GM19238 (cell line): Measurements from ENCODE around the gene SCN3A.

Experiments
- DNase-seq: peaks from one replicate; pipeline ENCODE4 v3.0.0; 2011; ENCODE audit warnings: low spot score; ENCODE audit not compliant: insufficient read length

The SCN3A gene

DNA sequence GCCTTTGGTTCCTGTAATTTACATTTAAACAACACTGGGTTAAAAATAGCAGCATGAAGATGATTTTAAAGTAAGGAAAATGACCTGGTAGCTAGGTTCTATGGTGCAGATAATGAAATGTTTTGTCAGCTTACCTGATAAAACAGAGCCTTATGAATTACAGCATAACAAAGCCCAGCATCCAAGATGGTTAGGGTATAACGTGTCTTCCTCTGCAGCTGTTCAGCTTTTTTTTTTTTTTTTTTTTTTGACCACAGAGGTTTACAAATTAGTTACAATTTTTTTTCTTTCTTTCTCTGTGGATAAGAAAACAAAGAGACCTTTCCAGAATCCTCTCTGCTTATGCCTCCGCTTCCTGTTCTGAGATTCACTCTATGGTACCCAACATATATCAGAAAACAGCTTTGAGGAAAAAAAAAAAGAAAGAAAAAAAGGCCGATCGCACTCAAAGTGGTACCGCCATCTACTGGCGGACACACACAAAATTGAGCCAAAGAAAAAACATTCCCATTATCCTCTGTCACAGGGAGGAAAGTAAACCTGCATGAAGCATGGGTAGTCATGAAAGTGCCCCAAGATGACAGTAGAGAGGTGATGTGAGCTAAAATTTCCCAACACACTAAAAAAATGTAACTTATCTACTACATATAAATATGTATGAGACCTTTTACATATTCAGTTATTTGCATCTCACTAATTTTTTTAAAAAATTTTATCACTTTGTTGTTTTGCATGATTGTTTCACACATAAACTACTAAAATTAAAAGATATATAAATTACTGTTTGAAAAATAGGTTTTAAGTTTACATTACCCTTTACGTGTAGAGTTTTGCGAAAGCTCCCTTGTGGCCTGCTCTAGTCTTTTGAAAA, at the start of gene SCN3A:
SCN3A (minus strand) TSS at position 362 of the 871 bp plus-strand sequence. CDS start 27,656 bp downstream, outside the sequence.
- no peak for DNase-seq

DNA sequence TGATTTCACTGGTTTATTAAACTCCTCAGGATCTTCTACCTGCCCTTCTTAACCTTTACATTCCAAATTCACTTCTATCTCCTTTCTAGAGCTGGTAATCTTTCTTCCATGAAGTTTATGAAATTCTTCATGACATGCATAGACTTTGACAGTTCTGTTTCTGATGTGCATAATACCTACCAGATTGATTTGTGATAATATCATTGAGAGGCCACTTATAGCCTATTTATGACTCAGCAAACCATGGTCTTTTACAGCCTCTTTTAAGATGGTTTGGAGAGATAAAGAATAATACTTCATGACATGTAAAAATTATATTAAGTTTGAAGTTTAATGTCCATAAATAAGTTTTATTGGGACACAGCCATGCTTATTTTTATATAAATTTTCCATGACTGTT, 49.3 kb upstream of the SCN3A start:
- DNase-seq: no peak

DNA sequence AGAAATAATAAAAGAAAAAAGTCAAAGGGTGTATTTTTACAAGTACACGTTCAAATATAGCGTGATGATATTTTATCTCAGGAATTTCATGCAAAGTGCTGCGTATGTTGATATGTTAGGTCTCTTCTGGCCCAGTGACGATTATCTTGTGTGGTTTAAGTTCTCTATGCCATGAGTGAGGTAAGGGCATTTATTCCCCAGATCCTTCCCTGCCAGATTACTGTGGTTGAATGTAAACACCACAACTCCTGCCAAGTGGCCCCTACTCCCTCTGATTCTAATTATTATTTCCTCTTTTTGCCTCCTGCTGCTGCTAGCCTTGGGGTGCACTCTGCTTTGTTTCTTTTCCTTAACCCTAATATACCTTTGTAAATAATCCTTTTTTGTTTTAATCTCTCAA, 47.5 kb upstream of the SCN3A start:
- DNase-seq: no peak

DNA sequence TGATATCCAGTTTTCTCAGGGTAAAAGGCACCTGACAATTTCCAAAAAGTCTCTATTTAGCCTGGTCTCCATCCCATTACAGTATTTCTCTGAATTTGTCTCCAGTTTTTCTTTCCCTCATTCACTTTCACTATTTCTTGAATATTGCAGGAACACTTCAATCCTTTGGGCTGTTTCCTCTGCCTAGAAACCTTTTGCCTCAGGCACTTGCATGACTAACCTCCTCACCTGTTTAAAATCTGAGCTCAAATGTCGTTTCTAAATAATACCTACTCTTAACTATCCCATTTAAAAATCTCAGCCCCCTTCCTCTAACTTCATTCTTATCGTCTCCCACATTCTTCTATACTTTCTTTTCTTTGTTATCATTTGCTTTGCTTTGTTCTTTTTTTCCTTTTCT, 44.4 kb upstream of the SCN3A start:
- DNase-seq: no peak

DNA sequence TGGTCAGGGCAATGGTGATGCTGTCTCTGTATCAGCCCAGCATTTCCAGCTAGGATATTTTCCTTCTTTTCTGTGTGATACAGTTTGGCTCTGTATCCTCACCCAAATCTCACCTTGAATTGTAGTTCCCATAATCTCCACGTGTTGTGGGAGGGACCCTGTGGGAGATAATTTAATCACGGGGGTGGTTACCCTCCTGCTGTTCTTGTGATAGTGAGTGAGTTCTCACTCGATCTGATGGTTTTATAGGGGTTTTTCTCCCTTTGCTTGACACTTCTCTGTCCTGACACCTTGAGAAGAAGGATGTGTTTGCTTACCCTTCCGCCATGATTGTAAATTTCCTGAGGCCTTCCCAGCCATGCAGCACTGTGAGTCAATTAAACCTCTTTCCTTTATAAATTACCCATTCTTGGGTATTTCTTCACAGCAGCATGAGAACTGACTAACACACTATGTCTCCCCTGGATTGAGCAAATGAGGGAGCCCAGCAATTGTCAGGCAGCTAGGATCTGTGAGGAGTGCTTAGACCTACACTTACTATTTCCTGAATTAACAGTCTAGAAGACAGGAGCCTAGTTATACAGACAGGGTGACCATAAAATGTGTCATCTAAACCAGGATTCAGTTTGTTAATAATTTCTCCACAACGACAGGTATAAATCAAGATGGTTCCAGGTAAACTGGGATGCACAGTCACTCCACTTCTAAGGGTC, 41.4 kb upstream of the SCN3A start:
- no peak for DNase-seq

DNA sequence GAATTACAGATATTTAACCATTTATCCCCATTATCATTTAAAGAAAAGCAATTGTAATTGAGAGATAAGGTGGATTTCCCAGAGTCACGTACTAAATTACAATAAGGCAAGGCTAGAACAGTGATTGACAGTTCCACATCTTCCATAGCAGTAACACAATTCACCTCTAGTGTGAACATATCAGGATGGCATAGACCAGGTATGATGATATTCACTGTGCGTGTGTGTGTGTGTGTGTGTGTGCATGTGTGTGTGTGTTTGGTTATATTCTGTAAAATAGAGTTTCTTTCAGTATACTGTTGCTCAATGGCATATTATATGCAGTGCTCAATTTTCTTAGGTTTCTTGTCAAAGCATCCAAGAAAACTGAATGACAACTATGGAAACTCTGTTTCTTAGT, 37.1 kb upstream of the SCN3A start:
- no peak for DNase-seq

DNA sequence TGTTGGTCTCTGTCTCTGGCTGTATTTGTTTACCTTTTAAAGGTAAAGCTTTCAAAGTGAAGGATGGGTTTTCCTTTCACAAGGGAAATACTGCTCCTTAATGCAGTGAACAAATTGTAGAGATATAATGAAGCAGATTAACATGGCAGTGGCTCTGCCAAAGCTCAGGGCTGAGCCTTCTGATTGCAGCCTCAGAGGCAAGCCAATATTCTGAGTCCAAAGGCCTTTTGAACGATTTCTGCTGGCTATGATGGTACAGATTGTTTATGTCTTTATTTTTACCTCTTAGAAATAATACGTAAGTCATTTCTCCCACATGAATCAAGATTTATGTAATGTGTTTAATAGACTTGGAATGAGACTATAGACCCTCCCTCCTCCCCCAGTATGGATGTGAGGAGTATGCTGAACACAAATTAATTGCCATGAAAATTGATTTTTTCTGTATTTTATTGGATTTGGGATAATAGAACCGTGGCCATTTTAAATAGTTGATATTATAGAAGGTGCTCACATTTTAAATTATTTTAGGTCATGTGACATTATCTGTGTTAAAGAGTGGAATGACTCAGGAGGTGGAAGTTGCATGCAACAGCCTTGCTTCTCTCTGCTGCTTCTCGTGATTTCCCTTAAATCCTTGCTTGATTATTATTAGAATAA, 36.1 kb upstream of the SCN3A start:
- no peak for DNase-seq

DNA sequence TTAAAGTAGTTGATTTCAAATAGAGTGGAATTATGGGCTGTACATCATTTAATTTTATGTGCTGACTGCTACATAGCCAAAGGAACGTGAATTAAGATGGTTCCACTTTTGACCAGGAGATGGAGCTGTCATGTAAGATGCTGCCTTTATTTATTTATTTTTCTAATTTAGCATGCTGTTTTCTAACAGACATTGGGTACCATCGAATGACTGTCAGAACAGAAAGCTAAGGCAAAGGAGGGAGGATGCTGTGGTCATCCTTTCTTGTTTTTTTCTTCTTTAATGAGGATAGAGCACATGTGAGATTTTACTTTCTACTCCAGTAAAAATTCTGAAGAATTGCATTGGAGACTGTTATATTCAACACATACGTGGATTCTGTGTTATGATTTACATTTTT, 35.4 kb upstream of the SCN3A start, which contains the start of gene SCN2A:
SCN2A (plus strand) TSS at position 185 of the 400 bp plus-strand sequence. CDS start 56,410 bp downstream, outside the sequence.
- no peak for DNase-seq

DNA sequence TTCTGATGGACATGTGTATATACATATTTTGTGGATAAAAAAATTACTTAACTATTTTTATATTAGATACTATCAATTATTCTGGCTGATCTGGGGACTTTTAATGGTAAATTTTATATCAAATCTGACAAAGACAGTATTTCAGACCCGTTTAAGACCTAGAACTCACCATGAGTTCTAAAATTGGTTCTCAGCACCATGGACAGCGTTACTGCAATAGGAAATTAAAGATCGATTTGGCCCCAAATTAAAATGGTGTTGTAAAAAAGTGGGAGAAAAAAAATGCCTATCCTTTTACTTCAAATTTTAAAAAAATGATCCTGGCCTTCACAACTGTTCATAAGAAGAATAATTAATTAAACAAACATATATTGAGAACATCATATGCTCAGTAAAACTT, 34.4 kb upstream of the SCN3A start:
- no peak for DNase-seq

DNA sequence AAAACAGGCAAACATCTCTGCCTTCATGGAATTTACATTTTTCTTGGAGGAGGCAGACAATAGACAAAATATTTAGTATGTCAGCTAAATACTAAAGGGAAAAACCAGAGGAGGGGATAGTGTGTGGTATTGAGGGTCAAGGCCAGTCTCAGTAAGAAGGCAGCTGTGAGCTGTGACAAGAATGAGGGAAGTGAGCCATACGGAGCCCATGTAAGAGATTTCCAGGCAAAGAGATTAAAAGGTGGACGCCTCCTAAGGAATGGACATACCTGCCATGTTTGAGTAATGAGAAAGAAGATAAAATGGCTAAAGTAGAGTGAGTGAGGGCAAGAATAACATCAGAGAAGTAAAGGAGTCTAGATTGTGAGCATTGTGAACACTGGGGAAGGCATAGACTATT, 33.2 kb upstream of the SCN3A start:
- DNase-seq: no peak

DNA sequence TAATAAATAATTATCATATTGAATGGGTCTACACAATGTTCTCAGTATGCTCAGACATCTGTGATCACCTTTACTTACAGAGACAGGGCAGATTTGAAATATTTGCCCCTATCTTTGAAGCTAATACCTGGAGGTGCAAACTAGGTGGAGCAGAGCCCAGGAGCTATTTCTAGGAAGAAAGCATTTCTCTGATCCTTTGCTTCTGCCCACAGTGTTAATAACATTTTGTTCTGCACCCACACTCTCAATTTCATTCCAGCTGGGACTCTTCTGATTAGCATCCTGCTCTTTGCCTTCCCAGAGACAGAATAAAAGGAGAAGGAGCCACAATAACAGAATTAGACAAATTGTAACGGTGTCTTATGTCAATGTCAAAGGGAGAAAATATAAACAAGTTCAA, 23.7 kb upstream of the SCN3A start:
- DNase-seq: no peak

DNA sequence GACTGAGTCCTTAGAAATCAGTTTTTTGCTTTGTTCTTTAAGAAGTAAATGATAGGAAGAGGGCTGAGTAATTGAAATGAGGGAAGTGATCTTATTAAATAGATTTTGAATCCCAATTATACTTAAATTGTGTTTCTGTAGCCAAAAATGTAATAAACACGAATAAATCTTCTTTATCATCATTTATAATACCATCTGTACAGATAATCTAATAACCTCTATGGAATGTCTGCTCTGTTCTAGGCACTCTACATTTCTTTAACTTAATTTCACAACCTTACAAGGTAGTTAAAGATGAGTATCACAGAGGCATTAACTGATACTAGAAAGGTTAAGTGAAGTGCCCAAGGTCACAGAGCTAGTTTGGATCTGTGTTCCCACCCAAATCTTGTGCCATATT, 21.1 kb upstream of the SCN3A start:
- DNase-seq: no peak

DNA sequence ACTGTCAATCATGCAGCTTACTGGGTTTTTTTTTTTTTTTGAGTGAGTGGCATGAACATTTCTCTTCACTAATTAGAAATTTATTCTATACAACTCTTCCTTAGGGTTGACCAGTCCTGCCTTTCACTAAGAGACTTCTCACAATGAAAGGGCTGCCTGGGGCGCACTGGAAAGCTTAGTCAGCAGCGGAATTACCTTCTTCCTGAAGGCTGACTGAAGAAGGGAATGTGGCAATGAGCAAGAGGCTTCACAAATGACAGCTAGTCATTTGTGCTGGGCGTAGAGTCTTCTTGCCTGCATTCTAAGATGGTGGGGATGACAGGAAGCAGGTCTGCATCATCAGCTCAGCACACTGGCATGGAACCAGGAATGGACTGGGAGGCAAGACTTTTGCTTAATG, 15.6 kb upstream of the SCN3A start:
- DNase-seq: no peak

DNA sequence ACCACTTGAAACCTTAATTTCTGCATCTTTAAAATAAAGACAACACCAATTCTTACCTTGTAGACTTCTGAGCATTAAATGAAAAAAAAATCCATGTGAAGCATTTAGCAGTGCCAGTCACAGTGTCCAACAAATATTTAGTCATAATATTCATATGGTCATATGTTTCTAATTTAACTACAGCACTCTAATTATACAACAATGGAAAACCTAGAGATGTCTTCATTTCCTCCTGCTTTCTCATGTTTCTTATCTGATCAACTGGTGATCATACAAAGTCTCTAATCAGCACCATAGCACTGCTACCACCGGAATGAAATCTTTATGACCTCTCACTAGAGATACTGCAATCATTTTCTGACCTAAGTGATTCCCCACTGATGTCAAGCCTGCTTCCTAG, 10.2 kb upstream of the SCN3A start:
- no peak for DNase-seq

DNA sequence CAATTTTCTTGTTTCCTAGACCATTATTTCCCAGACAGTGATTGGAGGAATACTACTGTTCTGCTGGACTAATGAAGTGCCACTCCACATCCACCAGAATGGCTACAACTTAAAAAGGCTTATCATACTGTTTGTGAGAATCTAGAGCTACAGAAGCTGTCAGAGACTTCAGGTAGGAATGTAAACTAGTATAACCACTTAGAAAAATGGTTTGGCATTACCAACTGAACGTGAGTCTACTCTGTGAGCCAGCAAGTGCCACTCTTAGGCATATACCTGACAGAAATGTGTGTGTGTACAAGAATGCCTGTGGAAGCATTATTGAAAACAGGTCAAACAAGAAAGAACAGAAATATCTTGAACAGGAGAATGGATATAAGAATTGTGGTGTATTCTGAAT, 4.2 kb upstream of the SCN3A start:
- no peak for DNase-seq

DNA sequence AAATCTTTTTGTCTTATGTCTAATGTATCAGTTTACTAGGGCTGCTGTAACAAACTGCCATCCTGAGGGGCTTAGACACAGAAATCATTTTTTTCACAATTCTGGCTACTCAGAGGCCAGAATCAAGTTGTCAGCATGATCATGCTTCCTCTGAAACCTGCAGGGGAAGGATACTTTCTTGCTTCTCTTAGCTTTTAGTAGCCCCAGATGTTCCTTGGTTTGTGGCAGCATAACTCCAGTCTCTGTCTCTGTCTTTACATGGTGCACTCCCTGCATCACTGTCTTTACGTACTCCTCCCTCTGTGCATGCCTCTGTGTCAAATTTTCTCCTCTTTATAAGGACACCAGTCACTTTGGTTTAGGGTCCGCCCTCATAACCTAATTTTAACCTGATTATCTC, 2.0 kb upstream of the SCN3A start:
- DNase-seq: no peak

DNA sequence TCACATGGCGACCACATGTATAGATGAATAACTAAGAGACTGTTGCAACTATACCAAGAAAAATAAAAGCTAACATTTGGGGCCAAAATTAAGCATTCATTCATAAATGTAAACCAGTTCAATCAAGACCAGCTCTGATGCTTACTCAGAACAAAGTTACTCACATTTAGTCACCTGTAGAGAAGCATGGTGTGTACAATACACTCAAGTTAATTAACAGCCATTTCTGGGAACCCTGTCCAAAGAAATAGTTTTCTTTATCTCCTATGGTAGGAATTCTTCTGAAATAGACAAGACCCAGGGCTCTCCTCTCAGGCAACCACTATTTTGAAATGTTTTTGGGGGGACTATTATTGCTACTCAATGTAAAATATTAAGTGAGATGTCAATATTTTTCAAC, 1.6 kb downstream of the SCN3A start:
- no peak for DNase-seq

DNA sequence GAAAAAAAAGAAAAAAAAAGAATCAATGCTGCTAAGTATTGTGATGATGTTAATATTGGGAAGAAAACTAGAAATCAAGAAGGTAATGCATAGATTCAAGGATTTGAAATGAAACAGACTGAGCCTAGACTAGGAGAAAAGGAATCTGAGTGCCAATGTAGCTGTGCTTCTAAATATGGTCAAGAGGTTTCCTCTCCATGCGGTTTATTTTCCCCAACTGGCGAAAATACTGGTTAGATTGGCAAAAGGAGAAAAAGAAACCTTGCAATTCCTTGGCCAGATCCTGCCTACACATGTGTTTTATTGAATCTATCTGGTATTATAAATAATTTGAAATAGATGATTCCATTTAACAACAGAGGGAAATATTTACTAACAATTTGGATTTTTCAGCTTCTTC, 5.7 kb downstream of the SCN3A start:
- DNase-seq: no peak

DNA sequence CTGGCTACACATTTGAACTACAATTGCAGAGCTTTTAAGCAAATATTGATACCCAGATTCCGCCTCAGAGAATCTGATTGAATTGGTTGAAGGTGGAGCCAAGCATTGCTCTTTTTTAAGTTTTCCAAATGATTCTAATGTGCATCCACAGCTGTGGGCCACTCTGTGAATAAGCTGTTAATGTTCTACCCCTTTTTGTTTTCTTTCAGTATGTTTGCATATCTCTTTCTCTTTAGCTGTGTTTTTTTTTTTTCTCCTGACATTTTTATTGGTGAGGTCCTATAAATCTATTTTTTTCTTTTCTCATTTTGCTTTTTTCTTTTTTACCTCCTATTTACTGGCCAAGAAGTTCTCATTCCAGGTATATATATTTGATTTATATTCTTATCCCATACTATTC, 6.5 kb downstream of the SCN3A start:
- no peak for DNase-seq

DNA sequence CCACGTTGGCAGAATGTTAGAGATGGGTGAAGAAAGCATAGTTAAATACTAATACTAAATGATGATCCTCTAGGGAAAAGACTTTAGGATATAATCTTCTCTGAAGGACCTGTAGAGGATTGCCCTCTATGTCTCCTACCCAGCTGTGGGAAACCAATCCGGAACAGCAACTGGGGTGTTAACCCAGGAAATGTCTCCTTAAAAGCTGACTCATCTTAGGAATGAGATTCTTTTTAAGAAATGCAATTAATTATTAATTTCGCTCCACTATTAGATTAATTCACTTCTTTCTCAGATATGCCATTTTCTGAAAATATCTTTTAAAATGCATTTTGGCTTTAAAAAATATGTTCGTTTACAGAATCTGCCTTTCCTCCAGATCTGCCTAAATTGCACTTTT, 7.4 kb downstream of the SCN3A start:
- DNase-seq: no peak

DNA sequence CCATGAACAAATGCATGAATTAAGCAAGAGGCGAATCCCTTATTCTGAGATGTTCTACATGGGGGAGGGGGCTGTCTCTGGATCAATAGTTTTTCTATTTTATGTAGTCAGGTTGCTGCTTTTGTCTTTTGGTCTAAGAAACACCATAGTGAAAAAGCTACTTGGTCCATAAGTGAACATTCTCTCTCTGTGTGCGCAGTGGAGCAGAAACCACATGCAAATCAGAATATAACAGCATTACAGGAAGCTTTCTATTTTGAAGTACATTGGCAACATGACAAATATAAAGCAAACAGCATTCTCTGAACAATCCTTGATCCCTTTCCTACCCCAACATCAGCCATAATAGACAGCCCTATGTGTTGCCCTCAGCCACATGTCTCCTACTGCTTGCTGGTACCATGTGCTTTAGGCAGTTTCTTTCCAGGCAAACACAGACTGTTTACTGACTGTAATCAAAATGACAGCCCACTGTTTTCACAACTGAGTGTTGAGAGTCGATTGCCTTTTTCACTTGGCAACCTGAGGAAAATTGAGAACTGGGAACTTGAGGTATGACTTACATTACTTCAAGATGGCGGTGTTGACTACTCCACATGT, 10.6 kb downstream of the SCN3A start:
- no peak for DNase-seq

DNA sequence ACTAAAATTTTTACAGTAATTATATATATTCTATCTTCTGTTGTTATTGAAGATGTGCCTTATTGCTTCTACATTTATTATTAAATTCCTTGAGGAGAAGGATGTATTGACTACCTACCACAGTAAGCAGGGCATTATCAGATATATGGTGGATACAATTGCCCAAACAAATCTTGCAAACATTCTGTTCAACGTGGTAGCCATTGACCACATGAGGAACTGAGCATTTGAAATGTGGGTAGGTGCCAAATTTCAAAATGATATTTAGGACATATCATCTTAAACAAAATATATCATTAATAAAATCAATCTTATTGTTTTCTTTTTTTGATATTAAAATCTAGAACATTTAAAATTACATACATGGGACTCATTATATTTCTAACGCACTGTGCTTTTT, 11.1 kb downstream of the SCN3A start:
- DNase-seq: no peak
